Astrocyte of the spinal cord (primary cell): ENCODE measurements around the gene NF1.
"Not testable (repeated sequence)": the region's sequence is repeated elsewhere in the genome, so short reads cannot be mapped to it uniquely, and the experiment has no call there.

Experiments used
- DNase-seq: peaks from one replicate; pipeline ENCODE4 v3.0.0; 2011; ENCODE audit warnings: low read depth, low spot score
- H3K4me3 ChIP-seq: 2 replicates; pipeline ENCODE4 v1.5.1; 2011; ENCODE audit warnings: low read depth, mild to moderate bottlenecking, low read length, moderate library complexity
- in situ Hi-C: cut with HindIII; loops from 2 replicates; pipeline ENCODE4 v1.10.0; 2017; ENCODE audit warnings: low sequenced_read_pairs
- TF ChIP-seq, protein P1 (sequence below): IDR thresholded peaks from 2 replicates; pipeline ENCODE4 v1.5.1; 2012; ENCODE audit warnings: low read depth, mild to moderate bottlenecking, low read length, inconsistent platforms

The NF1 gene, protein sequence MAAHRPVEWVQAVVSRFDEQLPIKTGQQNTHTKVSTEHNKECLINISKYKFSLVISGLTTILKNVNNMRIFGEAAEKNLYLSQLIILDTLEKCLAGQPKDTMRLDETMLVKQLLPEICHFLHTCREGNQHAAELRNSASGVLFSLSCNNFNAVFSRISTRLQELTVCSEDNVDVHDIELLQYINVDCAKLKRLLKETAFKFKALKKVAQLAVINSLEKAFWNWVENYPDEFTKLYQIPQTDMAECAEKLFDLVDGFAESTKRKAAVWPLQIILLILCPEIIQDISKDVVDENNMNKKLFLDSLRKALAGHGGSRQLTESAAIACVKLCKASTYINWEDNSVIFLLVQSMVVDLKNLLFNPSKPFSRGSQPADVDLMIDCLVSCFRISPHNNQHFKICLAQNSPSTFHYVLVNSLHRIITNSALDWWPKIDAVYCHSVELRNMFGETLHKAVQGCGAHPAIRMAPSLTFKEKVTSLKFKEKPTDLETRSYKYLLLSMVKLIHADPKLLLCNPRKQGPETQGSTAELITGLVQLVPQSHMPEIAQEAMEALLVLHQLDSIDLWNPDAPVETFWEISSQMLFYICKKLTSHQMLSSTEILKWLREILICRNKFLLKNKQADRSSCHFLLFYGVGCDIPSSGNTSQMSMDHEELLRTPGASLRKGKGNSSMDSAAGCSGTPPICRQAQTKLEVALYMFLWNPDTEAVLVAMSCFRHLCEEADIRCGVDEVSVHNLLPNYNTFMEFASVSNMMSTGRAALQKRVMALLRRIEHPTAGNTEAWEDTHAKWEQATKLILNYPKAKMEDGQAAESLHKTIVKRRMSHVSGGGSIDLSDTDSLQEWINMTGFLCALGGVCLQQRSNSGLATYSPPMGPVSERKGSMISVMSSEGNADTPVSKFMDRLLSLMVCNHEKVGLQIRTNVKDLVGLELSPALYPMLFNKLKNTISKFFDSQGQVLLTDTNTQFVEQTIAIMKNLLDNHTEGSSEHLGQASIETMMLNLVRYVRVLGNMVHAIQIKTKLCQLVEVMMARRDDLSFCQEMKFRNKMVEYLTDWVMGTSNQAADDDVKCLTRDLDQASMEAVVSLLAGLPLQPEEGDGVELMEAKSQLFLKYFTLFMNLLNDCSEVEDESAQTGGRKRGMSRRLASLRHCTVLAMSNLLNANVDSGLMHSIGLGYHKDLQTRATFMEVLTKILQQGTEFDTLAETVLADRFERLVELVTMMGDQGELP (N-terminal part only)

DNA sequence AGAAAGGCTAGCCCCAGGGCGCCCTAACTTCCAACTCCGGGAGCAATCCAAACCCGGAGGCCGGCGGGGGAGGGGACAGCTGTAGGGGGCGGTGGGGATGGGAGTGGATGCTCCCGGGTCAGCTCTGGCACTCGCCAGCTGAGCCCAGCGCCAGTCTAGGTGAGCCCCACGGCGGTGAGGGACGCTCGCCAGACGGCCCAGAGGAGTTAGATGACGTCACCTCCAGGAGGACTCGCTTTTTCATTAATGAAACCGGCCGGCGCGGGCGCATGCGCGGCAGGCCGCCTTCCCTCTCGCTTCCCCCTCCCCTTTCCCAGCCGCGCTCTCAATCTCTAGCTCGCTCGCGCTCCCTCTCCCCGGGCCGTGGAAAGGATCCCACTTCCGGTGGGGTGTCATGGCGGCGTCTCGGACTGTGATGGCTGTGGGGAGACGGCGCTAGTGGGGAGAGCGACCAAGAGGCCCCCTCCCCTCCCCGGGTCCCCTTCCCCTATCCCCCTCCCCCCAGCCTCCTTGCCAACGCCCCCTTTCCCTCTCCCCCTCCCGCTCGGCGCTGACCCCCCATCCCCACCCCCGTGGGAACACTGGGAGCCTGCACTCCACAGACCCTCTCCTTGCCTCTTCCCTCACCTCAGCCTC lies at the start of gene NF1:
Gene NF1, plus strand, starts transcription at position 378 of the 636 bp plus-strand sequence. CDS start 333 bp downstream, outside the sequence.
- TF ChIP-seq, protein P1, sequence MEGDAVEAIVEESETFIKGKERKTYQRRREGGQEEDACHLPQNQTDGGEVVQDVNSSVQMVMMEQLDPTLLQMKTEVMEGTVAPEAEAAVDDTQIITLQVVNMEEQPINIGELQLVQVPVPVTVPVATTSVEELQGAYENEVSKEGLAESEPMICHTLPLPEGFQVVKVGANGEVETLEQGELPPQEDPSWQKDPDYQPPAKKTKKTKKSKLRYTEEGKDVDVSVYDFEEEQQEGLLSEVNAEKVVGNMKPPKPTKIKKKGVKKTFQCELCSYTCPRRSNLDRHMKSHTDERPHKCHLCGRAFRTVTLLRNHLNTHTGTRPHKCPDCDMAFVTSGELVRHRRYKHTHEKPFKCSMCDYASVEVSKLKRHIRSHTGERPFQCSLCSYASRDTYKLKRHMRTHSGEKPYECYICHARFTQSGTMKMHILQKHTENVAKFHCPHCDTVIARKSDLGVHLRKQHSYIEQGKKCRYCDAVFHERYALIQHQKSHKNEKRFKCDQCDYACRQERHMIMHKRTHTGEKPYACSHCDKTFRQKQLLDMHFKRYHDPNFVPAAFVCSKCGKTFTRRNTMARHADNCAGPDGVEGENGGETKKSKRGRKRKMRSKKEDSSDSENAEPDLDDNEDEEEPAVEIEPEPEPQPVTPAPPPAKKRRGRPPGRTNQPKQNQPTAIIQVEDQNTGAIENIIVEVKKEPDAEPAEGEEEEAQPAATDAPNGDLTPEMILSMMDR, result no peak
- DNase-seq, result peak; percentile 96
- H3K4me3 ChIP-seq, result peak within 1 kb of the TSS; percentile 91
- in situ Hi-C loops, result no loop called here

DNA sequence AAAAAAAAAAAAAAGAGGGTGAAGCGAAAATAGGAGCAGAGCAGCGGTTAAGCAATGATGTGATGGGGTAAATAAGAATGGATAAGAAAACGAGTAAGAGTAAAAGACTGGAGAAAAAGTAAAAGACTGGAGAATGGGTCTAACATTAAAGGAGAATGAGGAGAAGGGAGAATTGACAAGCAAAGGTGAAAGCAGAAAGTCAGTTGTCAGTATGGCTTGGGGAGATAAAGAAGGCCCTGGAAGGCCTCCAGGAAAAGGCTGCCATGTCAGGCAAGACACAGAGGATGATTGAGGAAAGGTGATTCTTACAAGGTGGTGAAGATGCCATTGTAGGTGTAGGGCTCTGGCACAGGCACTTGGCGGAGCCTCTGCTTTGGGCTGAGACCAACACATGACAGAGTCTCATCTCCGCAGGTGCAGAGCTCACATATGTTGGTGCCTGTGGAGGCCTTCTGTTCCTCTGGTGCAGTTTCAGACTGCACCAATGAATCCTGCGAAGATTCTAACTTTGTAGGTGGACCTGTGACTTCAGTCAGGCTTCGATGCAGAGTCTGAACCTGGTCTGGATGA lies 47.8 kb upstream of the NF1 start:
- in situ Hi-C loops, DNase-seq, H3K4me3 ChIP-seq: not testable (repeated sequence)

DNA sequence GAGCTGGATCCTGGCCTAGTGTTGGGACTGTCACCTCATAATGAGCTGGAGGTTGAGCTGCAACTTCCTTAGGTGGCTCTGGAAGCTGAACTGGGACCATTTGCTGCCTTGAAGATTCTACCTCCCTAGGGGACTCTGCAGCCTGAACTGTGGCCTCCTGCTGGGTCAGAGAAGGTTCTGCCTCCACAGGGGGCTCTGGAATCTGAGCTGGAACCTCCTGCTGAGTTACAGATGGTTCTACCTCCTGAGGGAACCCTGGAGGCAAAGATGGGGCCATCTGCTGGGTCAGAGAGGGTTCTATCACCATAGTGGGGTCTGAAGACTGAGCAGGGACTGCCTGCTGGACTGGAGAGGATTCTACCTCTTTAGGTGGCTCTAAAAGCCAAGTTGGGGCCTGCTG lies 46.6 kb upstream of the NF1 start:
- H3K4me3 ChIP-seq, result no peak overlapping the region
- no peak for DNase-seq
- in situ Hi-C loops, result no loop called here
- TF ChIP-seq, protein P1, result no peak

DNA sequence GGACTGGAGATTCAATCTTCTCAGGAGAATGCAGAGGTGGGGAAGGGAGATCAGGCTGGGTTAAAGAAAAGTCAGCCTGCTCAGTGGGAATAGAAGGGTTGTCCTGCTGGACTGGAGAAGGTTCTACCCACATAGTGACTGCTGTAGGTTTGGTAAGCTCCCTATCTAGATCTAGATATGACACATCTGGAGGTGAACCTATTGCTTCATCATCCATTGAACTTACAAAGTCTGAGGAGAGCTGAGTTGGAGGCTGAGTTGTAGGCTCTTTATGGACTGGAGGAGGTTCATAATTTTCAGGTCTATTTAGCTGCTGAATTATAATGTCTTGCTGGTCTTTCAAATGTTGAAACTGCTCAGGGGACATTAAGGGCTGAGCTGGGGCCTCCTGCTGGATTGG lies 46.0 kb upstream of the NF1 start:
- DNase-seq, result no peak
- in situ Hi-C loops, result no loop called here
- H3K4me3 ChIP-seq, result no peak overlapping the region
- TF ChIP-seq, protein P1, result no peak

DNA sequence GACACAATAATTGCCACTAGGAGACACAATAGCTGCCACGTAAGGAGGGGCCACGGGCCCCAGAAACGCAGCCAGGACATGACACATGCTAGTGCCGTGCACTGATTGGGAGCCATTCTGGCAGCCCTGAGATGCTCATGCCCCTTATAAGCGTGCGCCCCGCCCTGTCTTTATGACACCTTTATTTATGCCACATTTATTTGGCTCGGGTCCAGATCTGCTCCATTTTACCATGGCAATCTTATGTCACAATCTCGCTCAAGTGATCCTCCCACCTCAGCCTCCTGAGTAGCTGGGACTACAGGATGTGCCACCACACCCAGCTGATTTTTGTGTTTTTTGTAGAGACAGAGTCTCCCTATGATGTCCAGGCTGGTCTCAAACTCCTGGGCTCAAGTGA lies 43.8 kb upstream of the NF1 start:
- TF ChIP-seq, protein P1, result no peak
- in situ Hi-C loops, result no loop called here
- H3K4me3 ChIP-seq, result no peak overlapping the region
- no peak for DNase-seq

DNA sequence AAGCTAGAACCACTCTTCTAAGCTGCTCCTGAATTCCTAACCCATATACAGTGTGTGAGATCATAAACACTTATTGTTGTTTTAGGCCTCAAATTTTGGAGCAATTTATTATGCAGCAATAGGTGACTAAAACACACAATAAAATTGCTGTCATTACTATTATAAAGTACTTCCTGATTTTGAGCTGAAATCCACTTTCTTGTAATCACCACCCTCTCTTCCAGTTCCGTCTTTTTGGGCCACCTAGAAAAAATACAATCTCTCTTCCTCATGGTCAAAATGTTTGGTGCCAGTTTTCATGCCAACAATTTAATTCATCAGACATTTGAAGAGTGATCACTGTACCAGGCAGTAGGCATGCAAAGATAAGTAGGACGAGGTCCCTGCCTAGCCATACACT lies 43.3 kb upstream of the NF1 start:
- TF ChIP-seq, protein P1, result no peak
- H3K4me3 ChIP-seq, result no peak overlapping the region
- DNase-seq, result no peak
- in situ Hi-C loops, result no loop called here
